GM13976 (cell line): ENCODE data around the gene JAM3.

ENCODE experiments used
- DNase-seq: peaks from one replicate; pipeline ENCODE4 v3.0.0; 2012; ENCODE audit warnings: low spot score
- CTCF ChIP-seq: IDR thresholded peaks from 2 replicates; pipeline ENCODE4 v1.5.1; 2012; ENCODE audit warnings: borderline replicate concordance, mild to moderate bottlenecking; ENCODE audit not compliant: insufficient read depth; ENCODE audit errors: extremely low read depth, missing control alignments, control extremely low read depth
- in situ Hi-C: fragments of 300-500 bp; cut with MboI; formaldehyde crosslinking; loops from one replicate; pipeline ENCODE4 v1.12.0; 2022; ENCODE audit warnings: low sequenced_read_pairs, mixed read lengths, inconsistent platforms; ENCODE audit not compliant: unreplicated experiment

Gene JAM3

GRCh38 chr11:134041791-134042696 is 26.8 kb upstream of the JAM3 start:
- no peak for TF ChIP-seq CTCF
- DNase-seq: no peak
- in situ Hi-C loops: no loop called here

GRCh38 chr11:134043821-134044420 is 25.0 kb upstream of the JAM3 start:
- DNase-seq: no peak
- in situ Hi-C loops: no loop called here
- no peak for TF ChIP-seq CTCF

DNA sequence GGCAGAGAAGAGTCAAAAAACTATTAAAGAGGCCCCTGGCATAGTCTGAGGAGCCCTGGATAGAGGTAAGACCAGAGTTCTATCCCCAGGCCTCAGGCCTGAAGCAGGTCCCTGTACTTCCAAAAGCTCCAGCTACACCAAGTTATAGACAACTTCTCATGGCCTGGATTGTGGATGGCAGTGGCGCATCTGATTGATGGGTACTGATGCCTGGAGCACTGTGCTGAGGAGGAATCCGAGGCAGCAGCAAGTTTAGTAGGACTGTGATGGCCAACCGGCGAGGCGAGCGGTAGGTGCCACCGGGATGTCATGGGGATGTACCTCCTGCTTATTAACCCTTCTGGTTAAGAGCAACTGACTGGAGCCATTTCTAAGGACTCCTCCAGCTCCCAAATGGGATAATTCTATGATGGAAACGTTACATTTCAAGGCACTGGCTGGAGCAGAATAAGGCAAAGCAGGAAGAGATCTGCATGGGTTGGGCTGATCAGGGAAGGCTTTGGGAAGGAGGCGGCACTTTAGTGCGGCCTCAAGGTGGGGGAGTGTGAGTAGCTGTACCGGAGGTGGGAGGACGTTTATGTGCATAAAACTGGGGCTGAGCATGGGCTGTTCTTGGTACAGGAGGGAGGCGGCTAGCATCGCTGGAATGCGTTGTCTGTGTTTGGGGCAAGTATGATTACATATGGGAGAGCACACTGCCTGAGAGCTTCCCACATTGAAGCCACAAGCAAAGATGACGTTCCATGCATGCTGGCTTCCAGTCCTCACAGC is 24.2 kb upstream of the JAM3 start:
- no peak for DNase-seq
- in situ Hi-C loops: no loop called here
- no peak for TF ChIP-seq CTCF

GRCh38 chr11:134045799-134046635 is 22.9 kb upstream of the JAM3 start:
- in situ Hi-C loops: no loop called here
- no peak for TF ChIP-seq CTCF
- no peak for DNase-seq

DNA sequence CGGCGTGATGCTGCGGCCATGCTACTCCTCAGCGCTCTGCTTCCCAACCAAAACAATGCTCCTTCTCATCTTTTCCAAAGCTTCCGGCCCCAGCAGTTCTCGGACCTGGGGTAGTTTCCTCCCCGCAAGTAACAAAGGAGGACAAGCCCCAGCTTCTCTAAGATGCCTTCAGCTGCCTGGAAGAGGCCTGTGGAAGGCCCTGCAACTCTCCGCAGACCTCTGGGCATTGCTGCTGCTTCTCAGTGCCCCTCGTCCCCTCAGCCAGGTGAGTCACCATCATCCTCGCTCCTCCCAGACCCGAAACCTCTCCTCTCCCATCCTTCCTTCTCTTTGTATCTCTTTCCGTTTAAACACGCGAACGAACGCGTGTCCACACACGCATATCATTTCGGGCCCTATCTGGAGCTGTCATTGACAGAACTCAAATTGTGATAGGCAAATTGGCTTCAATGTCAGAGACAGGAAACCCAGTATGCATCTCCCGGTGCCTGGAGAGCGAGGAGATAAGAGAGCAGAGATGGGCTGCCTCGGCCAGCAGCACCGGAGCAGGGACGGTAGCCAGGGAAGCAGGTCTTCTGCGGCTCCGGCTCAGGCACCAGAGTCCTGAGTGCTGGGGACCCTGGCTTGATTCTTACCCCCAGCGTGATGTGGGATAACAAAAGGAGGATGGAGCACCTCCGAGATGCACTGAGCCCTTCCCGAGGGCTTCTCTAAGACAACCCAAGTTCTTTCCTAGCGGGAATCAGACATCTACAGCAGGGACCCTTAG is 22.0 kb upstream of the JAM3 start:
- TF ChIP-seq CTCF: no peak
- no peak for DNase-seq
- in situ Hi-C loops: no loop called here

GRCh38 chr11:134047586-134047999 is 21.3 kb upstream of the JAM3 start:
- no peak for TF ChIP-seq CTCF
- in situ Hi-C loops: no loop called here
- no peak for DNase-seq
